HepG2 (cell line): Measurements from ENCODE around the gene CRKL. TPM values are rescaled to one million over a fixed set of nuclear protein-coding genes. Genes with fewer than 3 reads are reported as not detected.

Experiments used
- ATAD3A ChIP-seq: sonication (generic); formaldehyde crosslinking; IDR thresholded peaks from 2 replicates; pipeline ENCODE4 v1.4.0; 2020; ENCODE audit warnings: missing genetic modification reagents
- ELF4 ChIP-seq: sonication (generic); formaldehyde crosslinking; IDR thresholded peaks from 2 replicates; pipeline ENCODE4 v1.5.0; 2020; ENCODE audit warnings: missing genetic modification reagents, mild to moderate bottlenecking, moderate library complexity, borderline replicate concordance
- EP300 ChIP-seq, 3 experiments: sonication (generic) in 1 of 3; formaldehyde crosslinking in 1 of 3; IDR thresholded peaks; 2 replicates each; pipeline versions ENCODE4 v1.5.1 to v1.6.1; 2011 to 2020; ENCODE audit warnings: low read depth in 2 of 3, low read length in 2 of 3, borderline replicate concordance in 1 of 3, improper control_type of control experiment in 1 of 3, mild to moderate bottlenecking in 1 of 3, missing genetic modification reagents in 1 of 3, moderate library complexity in 1 of 3
- ETS1 ChIP-seq: sonication (generic); formaldehyde crosslinking; IDR thresholded peaks from 2 replicates; pipeline ENCODE4 v1.4.0; 2020; ENCODE audit warnings: missing genetic modification reagents
- FOXO4 ChIP-seq: sonication (generic); formaldehyde crosslinking; conservative IDR thresholded peaks from 2 replicates; pipeline ENCODE4 v1.8.1; 2023; ENCODE audit warnings: missing genetic modification reagents
- KAT8 ChIP-seq: IDR thresholded peaks from 2 replicates; pipeline ENCODE4 v1.6.1; 2016; ENCODE audit warnings: missing genetic modification reagents, missing compliant biosample characterization
- KLF9 ChIP-seq: IDR thresholded peaks from 2 replicates; pipeline ENCODE4 v1.6.1; 2016; ENCODE audit warnings: low read depth
- MAFF ChIP-seq: IDR thresholded peaks from 2 replicates; pipeline ENCODE4 v1.6.1; 2011; ENCODE audit warnings: low read depth, low read length, improper control_type of control experiment
- MEF2D ChIP-seq: sonication (generic); formaldehyde crosslinking; IDR thresholded peaks from 2 replicates; pipeline ENCODE4 v1.5.1; 2020; ENCODE audit warnings: mild to moderate bottlenecking, missing genetic modification reagents
- NR2F2 ChIP-seq: IDR thresholded peaks from 2 replicates; pipeline ENCODE4 v1.6.1; 2012; ENCODE audit warnings: low read depth, inconsistent platforms, borderline replicate concordance
- PLRG1 ChIP-seq: fragments of 450-650 bp; conservative IDR thresholded peaks from 2 replicates; pipeline ENCODE4 v1.6.1; 2016
- PRDM4 ChIP-seq: sonication (generic); formaldehyde crosslinking; IDR thresholded peaks from 2 replicates; pipeline ENCODE4 v1.9.0; 2021; ENCODE audit warnings: missing genetic modification reagents, borderline replicate concordance
- RAD21 ChIP-seq: fragments of 450-650 bp; formaldehyde crosslinking; IDR thresholded peaks from 2 replicates; pipeline ENCODE4 v1.5.0; 2020; ENCODE audit warnings: mild to moderate bottlenecking
- ZHX2 ChIP-seq, 2 experiments: sonication (generic) in 1 of 2; formaldehyde crosslinking in 1 of 2; IDR thresholded peaks; 2 replicates each; pipeline versions ENCODE4 v1.6.1 to v1.9.0; 2014 to 2022; ENCODE audit warnings: antibody characterized with exemption in 1 of 2, borderline replicate concordance in 1 of 2, inconsistent platforms in 1 of 2, low read depth in 1 of 2, missing genetic modification reagents in 1 of 2
- polyA plus RNA-seq, 8 experiments: library from polyadenylated mRNA; depleted of rRNA in 3 of 8; stranded (reverse) in 7 of 8; unstranded in 1 of 8; fragments of >200 nt; fragmentation: Illumina TruSeq in 4 of 8; extraction: Trizol in 4 of 8; gene quantifications; 2 replicates each; pipeline versions ENCODE4 v1.2.1 to v1.2.3, GENCODE V29; 2011 to 2016; ENCODE audit warnings: low read depth in 4 of 8, missing spikeins in 1 of 8, mixed read lengths in 1 of 8; ENCODE audit not compliant: insufficient read depth in 1 of 8
- total RNA-seq, 5 experiments: library from RNA; depleted of rRNA; stranded (reverse); fragments of >200 nt; fragmentation: Illumina TruSeq; extraction: Trizol; gene quantifications; 2 replicates each; pipeline ENCODE4 v1.2.3, GENCODE V29; 2016; ENCODE audit warnings: low read depth in 1 of 5

Gene CRKL
- total and polyA plus RNA-seq, 2 of the 13 experiments (the other 11 are each of a cell fraction or from before 2014, with no cell fraction given) = 37.4 to 60.6 TPM

GRCh38 chr22:20885557-20886323, 31.5 kb upstream of the CRKL start (continued):
- TF ChIP-seq FOXO4 (CRISPR knock-in tag) = 0 out of 2 replicates have a peak, but pooled peaks have one; percentile 72
- TF ChIP-seq ELF4 (CRISPR knock-in tag) = no peak
- TF ChIP-seq ZHX2 (IDR thresholded peaks at IDR 0.05; ENCODE audit: low read depth) = no peak
- TF ChIP-seq ZHX2 (CRISPR knock-in tag; IDR thresholded peaks at IDR 0.05; ENCODE audit: borderline replicate concordance) = no peak
- peak; percentile 47; the same call in 1 of the 2 replicates for TF ChIP-seq MAFF
- TF ChIP-seq MEF2D = peak; percentile 85
- no peak for TF ChIP-seq EP300 (IDR thresholded peaks at IDR 0.05; ENCODE audit: low read depth in 2 of 2, low read length in 2 of 2)
- TF ChIP-seq EP300 (CRISPR knock-in tag; IDR thresholded peaks at IDR 0.05; ENCODE audit: borderline replicate concordance) = no peak
- no peak; the same call in 1 of the 2 replicates for TF ChIP-seq NR2F2
- TF ChIP-seq PLRG1 = no peak
- peak; percentile 23; the same call in 1 of the 2 replicates for TF ChIP-seq KLF9 (CRISPR knock-in tag)
- no peak for TF ChIP-seq ATAD3A
- peak; percentile 75 for TF ChIP-seq KAT8
- no peak for TF ChIP-seq PRDM4 (CRISPR knock-in tag)
- TF ChIP-seq ETS1 (CRISPR knock-in tag) = no peak
- peak; percentile 98 for TF ChIP-seq RAD21
